GOT3 (cell line): ENCODE measurements around the gene SH3GL2.

ENCODE experiments used
- DNase-seq: peaks from one replicate; lab custom pipeline; 2025; ENCODE audit warnings: mixed read lengths; lab: John Stamatoyannopoulos, UW

The SH3GL2 gene

GRCh38 chr9:17658237-17658636 is 79.4 kb downstream of the SH3GL2 start:
- DNase-seq: no peak

- DNase-seq: no peak
Observed at GRCh38 chr9:17660158-17660557, 81.3 kb downstream of the SH3GL2 start.

- no peak for DNase-seq
Observed at GRCh38 chr9:17665450-17665849, 86.6 kb downstream of the SH3GL2 start.

GRCh38 chr9:17669206-17669605 is 90.3 kb downstream of the SH3GL2 start:
- no peak for DNase-seq

GRCh38 chr9:17682684-17683083 is 103.8 kb downstream of the SH3GL2 start:
- DNase-seq: no peak

- DNase-seq: no peak
Observed at GRCh38 chr9:17688834-17689233, 110.0 kb downstream of the SH3GL2 start.

- no peak for DNase-seq
Observed at GRCh38 chr9:17694336-17694735, 115.5 kb downstream of the SH3GL2 start.

GRCh38 chr9:17695482-17695881 is 116.6 kb downstream of the SH3GL2 start:
- DNase-seq: no peak

GRCh38 chr9:17699615-17700330 is 120.9 kb downstream of the SH3GL2 start:
- no peak for DNase-seq

GRCh38 chr9:17706347-17706746 is 127.5 kb downstream of the SH3GL2 start:
- DNase-seq: no peak

GRCh38 chr9:17719053-17719452 is 140.2 kb downstream of the SH3GL2 start:
- DNase-seq: no peak

GRCh38 chr9:17721954-17722353 is 143.1 kb downstream of the SH3GL2 start:
- no peak for DNase-seq

- DNase-seq: no peak
Observed at GRCh38 chr9:17723656-17724055, 144.8 kb downstream of the SH3GL2 start.

GRCh38 chr9:17725399-17726010 is 146.6 kb downstream of the SH3GL2 start:
- DNase-seq: no peak

GRCh38 chr9:17726298-17726697 is 147.4 kb downstream of the SH3GL2 start:
- no peak for DNase-seq

- no peak for DNase-seq
Observed at GRCh38 chr9:17730899-17731298, 152.0 kb downstream of the SH3GL2 start.

GRCh38 chr9:17731308-17731707 is 152.4 kb downstream of the SH3GL2 start:
- no peak for DNase-seq

- DNase-seq: no peak
Observed at GRCh38 chr9:17734674-17735073, 155.8 kb downstream of the SH3GL2 start.

GRCh38 chr9:17735859-17736258 is 157.0 kb downstream of the SH3GL2 start:
- DNase-seq: no peak

GRCh38 chr9:17739022-17739421 is 160.2 kb downstream of the SH3GL2 start:
- no peak for DNase-seq

GRCh38 chr9:17739736-17740135 is 160.9 kb downstream of the SH3GL2 start:
- DNase-seq: no peak

- DNase-seq: no peak
Observed at GRCh38 chr9:17742067-17742466, 163.2 kb downstream of the SH3GL2 start.

- no peak for DNase-seq
Observed at GRCh38 chr9:17744786-17745185, 165.9 kb downstream of the SH3GL2 start.

- no peak for DNase-seq
Observed at GRCh38 chr9:17750269-17750668, 171.4 kb downstream of the SH3GL2 start.
